Stimulated activated CD8-positive, alpha-beta memory T cell treated with anti-CD3 and anti-CD28 coated beads, Interleukin-15, amount 100 ng/mL, for 24 hours (primary cell): ENCODE results near the gene NCAM1.

ENCODE experiments used
- DNase-seq: peaks from one replicate; pipeline ENCODE4 v3.0.0-alpha.2; 2020; ENCODE audit warnings: low read depth

Gene NCAM1

DNA sequence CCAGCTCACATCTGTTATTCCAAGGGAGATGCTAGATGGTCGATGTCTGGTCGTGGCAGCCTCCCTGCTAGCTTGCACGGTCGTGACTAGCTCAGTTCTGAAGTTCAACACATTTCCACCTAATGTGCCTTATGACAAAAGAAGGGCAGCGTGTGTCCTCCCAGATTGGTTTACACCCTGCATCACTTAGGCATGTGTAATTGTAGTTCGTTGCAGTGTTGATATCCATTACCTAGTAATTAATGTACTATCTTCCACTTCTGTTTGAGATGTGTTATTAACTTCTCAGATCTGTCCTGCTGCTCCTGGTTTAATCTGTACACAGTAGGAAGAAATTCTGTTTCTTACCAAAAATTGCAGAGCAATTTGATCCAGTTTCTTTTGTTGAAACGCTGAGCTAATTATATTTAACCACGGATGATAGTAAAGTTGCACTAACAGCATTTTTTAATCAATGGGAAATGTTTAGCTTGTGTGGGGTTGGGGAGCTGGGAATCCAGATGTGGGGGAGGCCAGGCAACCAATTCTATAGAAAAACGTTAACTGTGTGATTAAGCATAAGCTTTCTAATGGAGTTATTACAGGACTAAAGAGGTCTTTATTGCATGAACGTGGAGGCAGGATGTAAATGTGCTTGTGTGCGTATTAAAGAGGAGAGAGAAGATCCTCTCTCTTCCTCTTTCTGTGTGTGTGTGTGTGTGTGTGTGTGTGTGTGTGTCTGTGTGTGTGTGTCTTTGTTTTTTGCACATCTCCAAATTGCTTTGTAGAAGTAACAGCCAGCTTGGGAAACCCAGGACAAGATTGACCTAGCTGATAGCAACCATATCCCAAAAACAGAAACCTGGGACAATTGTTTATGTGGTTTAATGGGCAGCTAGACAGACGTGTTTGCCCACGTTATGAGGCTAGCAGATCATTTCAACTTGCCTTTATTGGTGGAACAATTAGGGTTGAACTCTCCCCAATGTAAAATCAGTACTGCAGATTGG lies 207.4 kb downstream of the NCAM1 start:
- no peak for DNase-seq

DNA sequence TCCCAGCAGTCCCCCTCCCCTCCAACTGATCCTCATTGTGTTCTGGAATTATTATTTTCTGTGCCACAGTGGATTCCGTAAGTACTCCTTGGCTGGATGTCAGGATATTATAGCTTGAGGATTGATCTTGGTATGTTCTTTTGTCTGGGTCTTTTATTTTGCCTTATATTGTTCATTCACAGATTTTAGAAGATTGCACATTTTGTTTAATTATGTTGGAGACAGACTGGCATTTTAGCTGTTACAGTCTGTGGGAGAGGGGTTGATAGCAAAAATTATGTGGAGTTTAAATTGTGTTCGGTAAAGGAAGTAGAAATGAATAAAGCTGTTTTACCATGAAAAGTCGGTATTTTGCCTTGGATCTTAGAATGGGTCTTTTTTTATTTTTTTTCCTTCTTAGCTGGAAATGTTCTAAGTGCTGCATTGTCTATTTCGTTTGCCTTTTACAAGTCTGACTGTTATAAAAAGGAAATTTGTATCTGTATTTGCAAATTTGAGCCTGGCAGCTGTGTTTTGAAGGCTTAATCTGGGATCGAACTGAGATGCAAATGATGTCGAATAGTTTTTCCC lies 211.2 kb downstream of the NCAM1 start:
- no peak for DNase-seq

DNA sequence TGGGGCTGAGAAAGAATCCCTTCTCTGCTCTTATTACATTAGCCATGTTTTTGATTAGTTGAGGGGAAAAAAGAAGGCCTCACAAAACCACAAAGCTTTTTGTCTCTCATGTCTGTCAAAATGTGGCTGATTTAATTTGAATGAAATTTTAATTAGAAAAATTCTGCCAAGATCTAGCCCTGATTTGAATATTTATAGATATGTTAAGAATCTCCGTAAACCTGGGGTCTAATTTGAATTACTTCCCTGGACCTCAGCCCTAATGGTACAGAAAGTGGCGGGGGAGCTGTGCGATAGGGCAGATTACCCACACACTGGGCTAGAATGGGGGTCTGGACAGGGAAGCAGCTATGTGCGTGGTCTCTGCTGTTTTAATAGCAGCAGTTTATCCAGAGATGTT lies 211.9 kb downstream of the NCAM1 start:
- no peak for DNase-seq

DNA sequence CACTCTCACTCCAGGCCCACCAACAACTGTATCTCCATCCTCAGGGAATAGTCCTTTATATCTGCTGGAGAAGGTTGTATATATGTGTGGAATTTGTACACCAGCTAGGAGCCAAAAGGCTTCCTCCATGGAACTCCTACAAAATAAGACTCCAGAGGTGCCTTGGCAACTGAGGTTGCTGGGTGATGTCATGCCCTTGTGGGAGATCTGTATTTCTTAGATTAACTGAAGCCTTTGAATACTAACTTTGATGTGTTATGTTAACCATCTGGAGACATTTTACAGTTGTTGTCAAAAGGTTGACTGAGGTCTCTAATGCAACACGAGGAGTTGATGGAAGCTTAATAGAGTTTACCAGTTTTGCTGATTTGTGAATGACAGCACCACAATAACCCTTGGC lies 213.7 kb downstream of the NCAM1 start:
- DNase-seq = no peak

DNA sequence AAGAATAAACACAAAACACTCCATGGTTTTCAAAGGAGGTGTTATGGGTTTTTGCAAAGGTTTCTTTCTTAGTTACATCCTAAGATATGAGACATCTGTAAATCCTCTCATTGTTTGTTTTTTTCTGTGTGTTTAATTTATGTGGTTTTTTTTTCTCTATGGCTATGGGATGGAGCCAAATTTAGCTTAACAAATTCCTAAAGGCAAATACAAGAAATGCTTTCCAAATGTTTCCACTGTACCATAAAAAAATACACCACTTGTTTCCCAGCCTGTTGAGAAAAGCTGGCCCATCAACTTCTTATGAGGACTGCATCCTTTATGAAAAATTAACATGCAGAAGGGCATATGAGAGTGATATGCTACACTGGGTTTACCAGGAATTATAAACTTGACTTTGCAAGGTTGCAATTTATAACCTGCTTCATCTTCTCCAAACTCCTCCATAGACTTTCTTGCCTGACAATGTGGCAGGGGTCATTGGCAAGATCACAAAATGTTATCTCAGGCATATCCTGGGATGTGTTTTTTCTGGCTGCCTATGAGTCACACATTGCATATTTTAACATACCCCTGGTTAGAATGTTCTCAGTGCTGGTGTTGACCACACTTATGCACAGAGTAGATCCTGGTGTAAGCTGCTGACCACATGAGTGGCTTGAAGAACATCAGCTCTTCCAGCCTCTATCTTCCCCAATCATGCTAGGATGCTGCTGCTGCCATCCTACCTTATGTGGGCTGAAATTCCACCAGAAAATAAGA lies 215.6 kb downstream of the NCAM1 start:
- DNase-seq = no peak

DNA sequence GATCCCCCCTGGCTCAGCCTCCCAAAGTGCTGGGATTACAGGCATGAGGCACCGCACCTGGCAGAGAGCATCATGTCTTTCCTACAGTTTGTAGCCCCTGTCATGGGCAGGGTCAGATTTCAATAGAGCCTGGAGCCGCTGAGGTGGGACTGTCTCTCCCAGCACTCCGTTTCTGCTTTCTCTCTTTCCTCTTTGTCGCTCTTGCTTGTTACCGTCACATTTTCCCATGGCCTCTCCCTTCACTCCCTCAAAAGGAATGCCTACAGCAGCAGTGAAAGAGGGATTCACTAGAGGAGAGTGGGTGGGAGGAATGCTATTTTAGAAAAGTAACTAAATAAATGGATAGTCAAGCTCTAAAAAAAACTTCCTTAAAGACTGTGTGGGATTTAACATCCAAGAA lies 216.5 kb downstream of the NCAM1 start:
- DNase-seq = no peak

DNA sequence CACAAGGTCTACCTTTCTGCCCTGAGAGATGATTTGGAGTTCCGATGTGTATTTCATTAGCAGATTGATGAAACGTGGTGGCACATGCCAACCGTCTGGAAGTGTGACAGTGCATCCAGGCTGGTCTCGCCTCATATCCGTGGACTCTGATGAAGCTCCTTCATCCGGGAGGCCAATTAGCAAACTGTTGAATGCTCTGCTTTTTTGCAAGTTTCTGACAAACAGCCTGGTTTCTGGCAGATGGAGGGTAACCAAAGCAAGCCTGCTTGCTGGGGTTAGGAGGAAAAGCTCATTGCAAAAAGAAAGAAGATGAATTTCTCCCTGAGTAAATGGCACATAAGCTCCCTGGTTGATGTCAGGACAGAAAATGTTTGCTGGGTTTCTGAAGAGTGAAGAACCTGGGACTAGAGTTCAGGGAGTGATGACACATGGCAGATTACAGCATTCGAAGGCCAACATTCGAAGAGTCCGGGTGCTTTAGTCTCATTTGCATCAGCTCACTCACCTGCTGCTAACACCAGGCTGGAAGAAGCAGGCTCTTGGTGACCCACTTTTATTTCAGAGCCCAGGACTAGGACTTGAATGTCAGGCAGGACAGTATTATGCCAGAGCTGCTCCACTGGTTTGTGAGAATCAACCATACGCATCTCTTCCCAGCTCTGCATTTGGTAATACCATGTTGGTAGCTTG lies 217.3 kb downstream of the NCAM1 start:
- no peak for DNase-seq

DNA sequence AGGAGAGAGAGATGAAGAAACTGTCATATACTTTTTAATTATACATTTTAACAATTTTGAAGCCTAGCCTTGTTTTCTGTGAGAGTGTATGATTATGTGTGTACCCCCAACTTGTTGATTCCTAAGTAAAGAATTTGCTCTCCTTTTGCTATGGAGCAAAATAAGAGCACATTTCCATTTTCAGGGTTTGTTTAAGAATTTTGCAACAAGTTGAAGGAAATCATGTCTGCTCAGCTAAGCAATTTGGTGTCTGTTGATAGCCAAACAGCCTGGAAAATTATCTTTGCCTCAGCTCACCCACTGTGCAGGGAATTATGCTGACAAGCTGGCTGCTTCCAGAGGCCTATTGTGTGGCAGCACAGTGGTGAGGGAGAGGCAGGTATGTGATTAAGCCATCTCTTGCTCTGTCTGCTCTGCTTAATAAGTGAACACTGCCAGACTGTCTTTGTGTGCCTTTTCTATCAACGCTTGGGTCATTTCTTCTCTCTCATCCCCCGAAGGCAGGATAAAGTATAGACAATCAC lies 218.0 kb downstream of the NCAM1 start:
- no peak for DNase-seq

DNA sequence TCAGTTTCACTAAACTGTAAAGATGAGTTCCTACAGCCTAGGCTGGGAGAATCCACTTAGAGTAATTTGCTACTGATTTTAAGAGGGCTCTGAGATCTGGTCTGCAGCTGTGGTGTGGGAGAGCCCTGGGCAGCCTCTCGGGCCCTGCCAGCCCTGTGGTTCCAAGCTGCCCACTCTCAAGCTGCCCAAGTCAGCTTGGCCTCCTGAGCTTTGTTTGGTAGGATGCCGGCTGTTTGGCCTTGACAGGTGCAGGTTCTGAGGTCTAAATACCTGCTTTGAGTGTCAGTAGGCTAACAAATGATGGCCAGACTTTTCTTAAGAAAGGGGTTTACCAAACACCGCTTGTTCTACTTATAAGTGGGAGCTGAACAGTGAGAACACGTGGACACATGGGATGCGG lies 219.9 kb downstream of the NCAM1 start:
- DNase-seq = no peak

DNA sequence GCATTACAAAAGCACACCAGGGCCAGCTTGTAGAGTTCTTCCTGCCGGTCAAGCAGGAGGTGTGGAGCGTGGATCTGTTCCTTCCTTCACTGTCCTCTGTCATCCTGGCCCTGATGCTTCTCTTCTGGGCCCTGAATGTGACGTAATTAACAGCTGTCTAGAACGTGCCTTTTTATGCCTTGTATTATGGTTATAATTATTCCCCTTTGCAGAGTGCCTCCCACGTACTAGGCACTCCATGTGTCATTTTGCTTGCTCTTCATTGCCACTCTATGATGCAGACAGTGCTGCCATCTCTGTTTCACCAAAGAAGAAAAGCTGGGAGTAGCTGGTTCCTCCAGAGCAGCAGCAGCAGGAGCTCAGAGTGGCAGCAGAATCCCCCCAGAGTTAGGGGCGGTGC lies 221.1 kb downstream of the NCAM1 start:
- DNase-seq = no peak

DNA sequence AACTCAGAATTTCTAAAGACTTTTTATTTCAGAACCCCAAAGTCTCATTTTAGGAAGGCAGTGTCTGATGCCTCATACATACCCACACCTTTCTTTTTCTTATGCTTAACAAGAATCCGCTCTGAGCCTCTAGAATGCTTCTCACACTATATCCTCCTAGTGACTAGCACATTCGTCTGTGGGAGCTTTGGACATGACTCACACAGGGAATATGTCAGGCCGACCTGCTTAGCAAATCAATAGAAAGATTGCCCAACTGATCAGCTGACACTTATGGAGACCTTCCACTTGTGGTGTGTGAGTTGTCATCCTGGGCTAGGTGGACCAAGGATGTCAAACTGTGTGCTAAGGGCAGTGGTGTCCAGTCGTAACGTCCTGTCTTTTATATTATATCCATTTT lies 223.3 kb downstream of the NCAM1 start:
- DNase-seq = no peak

DNA sequence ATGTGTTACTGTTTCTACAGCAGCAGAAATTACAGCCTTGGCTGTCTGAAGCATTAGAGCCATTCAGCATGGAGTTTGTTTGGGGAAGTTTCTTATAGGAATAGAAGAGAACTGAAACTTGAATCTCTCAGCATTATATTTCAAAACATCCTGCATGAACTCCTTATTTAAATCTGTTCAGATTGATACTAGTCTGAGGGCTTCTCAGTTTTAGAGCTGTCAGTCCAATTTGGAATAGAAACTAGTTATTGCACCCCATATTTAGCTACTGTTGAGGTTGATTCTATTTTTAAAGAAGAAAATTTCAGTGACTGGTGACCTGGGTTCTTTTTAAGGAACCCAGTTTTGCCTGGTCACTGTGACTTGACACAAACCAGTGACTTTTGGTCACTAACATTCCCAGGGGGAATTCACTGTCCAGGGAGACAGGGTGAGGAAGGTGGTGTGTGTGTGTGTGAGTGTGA lies 227.2 kb downstream of the NCAM1 start:
- DNase-seq = no peak

DNA sequence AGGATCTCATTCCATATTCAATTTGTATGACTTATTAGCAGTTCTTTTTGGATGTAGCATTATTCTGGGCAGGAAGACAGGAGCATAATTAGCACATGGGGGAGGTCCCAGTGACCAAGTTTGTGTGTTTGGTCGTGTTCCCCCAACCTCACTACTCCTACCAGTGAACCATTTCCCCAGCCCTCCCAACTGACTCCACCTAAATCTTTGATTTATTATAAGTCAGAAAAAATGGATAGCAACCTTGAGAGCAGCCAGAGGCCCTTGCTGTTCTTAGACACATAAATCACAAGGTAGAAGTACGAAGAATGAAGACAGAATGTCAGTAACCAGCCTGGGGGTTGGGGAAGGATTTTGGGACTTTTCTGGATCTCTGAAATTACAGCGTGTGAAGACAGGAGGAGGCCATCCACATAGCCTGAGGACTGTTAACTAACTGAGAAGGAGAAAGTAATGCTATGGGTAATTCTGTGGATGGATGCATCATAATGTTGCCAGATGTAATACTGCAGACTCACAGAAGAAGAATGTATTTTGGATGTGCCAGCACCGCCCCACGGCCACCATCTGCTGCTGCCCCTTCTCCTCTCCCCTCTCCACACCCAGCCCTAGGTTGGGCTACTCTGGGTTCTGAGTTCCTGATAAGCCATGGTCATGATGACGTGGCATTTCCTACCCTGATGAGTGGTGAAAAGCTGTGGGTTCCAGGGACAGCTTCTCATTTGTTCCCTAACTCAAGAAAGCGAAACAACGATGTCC lies 228.9 kb downstream of the NCAM1 start:
- DNase-seq = no peak

DNA sequence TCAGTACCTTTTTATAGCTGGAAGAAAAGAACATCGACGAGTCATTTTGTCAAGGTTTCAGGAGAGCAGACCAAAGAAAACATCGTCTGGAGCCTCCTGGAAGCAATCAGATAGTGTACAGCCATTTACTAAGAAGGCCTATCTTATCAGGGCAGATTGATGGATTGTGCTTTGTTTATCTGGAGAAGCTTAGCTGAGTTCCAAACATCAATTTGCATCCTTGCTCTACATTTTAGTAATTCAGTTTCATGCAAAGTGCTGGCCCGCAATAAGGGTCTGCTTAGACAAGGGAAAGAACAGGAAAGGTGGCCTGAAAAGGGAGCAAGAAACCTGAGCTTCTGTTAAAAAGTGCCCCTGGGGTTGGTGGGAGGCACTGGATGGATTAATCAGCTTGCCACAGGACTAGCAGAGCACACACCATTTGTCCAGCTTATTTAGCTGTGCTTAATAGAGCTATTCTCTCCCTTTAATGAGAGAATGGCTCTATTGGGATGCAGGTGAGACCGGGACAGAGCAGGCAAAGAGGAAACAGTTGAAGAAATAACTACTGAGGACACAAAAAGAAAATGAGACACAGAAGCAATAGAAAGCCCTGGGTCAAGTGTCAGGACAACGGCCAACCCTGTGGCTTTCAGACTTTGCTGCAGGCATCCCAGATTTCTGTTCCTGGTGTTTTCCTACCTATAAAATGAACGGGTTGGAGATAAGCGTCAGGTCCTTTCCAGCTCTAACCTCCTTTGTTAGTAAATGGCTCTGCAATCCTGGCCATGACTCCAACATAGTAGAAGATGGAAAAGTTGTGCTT lies 231.1 kb downstream of the NCAM1 start:
- DNase-seq = no peak

DNA sequence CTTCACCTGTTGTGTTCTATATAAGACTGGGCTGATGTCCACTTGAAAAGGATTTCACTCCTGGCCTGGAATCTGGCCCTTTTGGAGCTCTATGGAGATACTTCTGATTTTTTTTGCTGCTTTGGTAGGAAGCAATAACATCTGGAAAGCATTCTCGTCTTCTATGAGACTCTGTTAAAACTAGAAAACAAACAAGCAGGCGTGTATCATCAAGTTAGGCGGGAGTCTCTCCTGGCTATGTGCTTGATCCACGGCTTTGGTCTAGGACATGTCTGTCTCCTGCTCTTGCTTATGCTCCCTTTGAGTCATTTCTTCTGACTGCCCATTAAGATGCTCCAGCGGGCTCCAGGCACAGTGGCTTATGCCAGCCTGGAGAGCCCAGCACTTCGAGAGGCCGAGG lies 231.8 kb downstream of the NCAM1 start:
- DNase-seq = no peak

DNA sequence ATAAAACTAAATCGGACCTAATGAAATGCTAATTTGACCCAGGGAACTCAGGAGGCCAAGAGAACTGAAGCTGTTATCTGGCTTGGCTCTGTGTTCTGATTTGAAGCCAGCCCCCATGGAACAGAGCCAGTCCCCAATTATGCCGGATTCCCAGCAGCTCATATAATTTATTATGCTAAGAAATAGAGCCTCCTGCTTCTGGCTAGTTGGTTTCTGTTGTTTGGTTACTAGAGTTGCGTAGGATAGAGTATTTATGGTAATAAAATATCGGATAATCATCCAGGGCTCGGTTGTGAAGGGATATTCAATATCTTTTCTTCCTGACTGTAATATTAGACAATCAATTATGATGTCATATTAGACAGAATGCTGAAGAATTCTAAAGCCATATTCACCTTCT lies 232.7 kb downstream of the NCAM1 start:
- no peak for DNase-seq

DNA sequence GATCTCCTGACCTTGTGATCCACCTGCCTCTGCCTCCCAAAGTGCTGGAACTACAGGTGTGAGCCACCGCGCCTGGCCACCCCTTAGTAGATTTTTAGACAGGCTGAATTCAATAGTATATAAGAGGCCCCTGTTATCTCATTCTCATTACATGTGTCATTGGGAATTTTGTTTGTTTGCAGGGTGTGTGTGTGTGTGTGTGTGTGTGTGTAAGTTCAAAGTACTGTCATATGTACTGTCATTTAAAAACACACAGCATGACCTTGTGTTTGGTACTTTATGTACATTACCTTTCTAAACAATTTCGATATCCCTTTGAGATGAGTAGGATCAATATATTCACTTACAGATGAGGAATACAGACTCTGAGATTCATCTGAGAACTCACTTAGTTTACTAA lies 234.5 kb downstream of the NCAM1 start:
- no peak for DNase-seq

DNA sequence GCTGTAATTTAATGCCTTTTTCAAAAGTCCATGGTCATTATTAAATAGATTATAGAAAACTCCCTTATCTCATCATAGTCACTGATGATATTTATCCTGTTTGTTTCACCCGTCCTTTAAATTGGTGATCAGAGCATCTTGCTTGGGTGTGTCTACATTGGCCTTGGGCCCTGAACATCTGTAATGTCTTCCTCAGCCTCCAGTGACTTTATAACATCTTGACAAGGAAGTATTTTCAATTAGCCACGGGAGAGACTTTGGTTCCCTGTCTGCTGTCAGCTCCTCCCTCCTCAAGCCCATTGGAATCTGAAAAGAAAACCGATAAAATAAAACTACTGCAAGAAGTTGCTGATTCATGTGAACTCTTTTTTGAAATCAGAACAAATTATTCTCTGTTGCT lies 236.2 kb downstream of the NCAM1 start:
- no peak for DNase-seq

DNA sequence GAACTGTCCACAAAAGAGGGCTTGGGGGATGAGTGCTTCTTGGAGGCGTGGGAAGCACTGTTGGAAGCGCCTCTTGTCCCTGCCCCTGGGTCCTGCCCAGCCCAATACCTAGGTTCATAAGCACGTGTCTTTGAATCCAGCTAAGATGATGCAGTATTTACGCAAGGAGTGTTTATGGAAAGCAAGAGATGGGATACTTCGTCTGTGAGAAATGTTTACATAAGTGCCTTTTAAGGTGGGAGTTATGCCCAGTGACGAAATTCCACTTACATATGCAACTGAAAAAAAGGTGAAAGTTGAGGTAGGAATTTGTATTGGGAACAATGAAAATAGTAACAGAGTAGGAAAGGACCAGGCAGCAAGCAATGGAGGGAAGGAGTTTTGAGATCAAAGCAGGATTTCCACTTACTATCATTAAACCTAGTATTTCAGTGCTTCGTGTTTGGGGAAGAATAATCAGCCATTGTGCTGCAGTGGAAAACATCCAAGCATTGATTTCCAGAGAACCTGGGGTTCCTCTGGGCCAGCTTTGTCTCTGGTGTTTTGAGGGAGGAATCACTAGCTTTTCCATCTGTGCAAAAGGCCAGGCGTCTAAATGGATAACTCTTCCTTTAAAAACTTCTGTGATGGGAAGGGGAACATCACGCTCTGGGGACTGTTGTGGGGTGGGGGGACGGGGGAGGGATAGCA lies 237.9 kb downstream of the NCAM1 start:
- no peak for DNase-seq

DNA sequence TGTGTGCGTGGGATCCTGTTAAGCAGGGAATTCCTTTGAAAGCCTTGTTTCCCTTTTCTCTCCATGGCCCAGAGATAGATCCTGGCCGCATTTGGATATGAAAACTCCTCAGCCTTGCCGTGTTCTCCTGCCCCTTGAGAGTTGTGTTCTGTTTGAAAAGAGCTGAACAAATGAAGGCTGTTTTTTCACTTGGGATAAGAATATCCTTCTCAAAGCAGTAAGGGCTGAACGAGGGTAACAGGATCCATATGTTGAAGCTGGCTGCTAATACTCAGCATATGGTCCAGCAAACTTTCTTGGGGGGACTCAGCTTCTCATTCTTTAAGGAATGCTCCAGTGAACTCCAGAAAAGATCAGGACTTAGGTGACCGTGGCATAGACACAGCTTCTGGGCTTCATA lies 238.6 kb downstream of the NCAM1 start:
- DNase-seq = no peak
